Nephron (organoid): ENCODE data around the gene SMAD7.
A peak's percentile ranks its signal among the peaks of the same experiment; 100 is the strongest.
"Not testable (repeated sequence)": the region's sequence is repeated elsewhere in the genome, so short reads cannot be mapped to it uniquely, and the experiment has no call there.

Experiments
- H3K27ac Mint-ChIP-seq, 3 experiments: 2 replicates each; pipeline ENCODE4 v1.8.0; 2020; ENCODE audit warnings: mixed read lengths in 3 of 3, mild to moderate bottlenecking in 2 of 3, moderate library complexity in 1 of 3
- H3K27me3 Mint-ChIP-seq: 2 replicates; pipeline ENCODE4 v1.8.0; 2021; ENCODE audit warnings: low read depth, mild to moderate bottlenecking, moderate library complexity, mixed read lengths
- H3K36me3 Mint-ChIP-seq: 2 replicates; pipeline ENCODE4 v1.8.0; 2020; ENCODE audit warnings: low read depth, mixed read lengths
- H3K4me1 Mint-ChIP-seq: 2 replicates; pipeline ENCODE4 v1.8.0; 2020; ENCODE audit warnings: mixed read lengths
- H3K4me3 Mint-ChIP-seq, 3 experiments: 2 replicates each; pipeline ENCODE4 v1.8.0; 2020; ENCODE audit warnings: mild to moderate bottlenecking in 3 of 3, mixed read lengths in 3 of 3, moderate library complexity in 2 of 3
- H3K9me3 Mint-ChIP-seq: 2 replicates; pipeline ENCODE4 v1.8.0; 2020; ENCODE audit warnings: mixed read lengths
- CTCF ChIP-seq, 3 experiments: fragments of 200-600 bp; sonication (generic); IDR thresholded peaks; one replicate each; pipeline ENCODE4 v1.5.0; 2021; ENCODE audit warnings: antibody characterized with exemption in 3 of 3; ENCODE audit not compliant: unreplicated experiment in 3 of 3

SMAD7 gene

DNA sequence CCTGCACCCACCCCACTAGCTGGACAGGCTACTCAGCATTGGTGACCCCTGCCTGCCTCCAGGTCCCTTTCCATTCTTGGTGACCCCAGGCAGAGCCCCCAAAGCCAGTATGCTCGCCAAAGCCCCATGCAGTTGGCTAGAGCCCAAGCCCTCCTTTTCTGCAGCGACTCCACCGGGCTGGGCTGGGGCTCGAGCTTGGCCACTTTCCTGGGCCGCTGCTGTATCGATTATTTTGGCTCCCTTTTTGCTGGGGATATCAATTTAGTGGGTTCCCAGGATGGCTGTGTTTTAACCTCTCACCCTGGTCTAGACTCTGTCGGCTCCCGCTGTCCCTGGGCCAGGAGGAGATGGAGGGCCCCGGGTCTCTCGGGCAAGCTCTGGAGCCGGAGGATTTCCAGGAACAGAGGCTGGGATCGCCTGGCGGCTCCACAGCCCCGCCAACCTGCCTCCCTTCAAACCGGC lies 76.0 kb downstream of the SMAD7 start:
- TF ChIP-seq CTCF (IDR thresholded peaks at IDR 0.05; ENCODE audit: unreplicated experiment in 3 of 3), result no peak
- H3K4me1 Mint-ChIP-seq, result peaks cover 54% of the 10 kb centered on the region
- H3K9me3 Mint-ChIP-seq, result no peaks in the 10 kb centered on the region
- H3K36me3 Mint-ChIP-seq, result no peaks in the 10 kb centered on the region
- H3K27ac Mint-ChIP-seq, result peak overlapping the region; percentile 7 to 86 (median 86)
- no peak overlapping the region for H3K4me3 Mint-ChIP-seq
- peaks cover 9% of the 10 kb centered on the region for H3K27me3 Mint-ChIP-seq

GRCh38 chr18:48874233-48874632 lies 76.5 kb downstream of the SMAD7 start:
- H3K36me3 Mint-ChIP-seq, result no peaks in the 10 kb centered on the region
- no peak for TF ChIP-seq CTCF (IDR thresholded peaks at IDR 0.05; ENCODE audit: unreplicated experiment in 3 of 3)
- peaks cover 6% of the 10 kb centered on the region for H3K27me3 Mint-ChIP-seq
- no peaks in the 10 kb centered on the region for H3K9me3 Mint-ChIP-seq
- peaks cover 54% of the 10 kb centered on the region for H3K4me1 Mint-ChIP-seq
- H3K27ac Mint-ChIP-seq, result peak overlapping the region in 2 of 3 experiments; percentile 26 to 86
- no peak overlapping the region for H3K4me3 Mint-ChIP-seq

GRCh38 chr18:48872234-48873145 lies 78.3 kb downstream of the SMAD7 start:
- no peaks in the 10 kb centered on the region for H3K36me3 Mint-ChIP-seq
- H3K4me1 Mint-ChIP-seq, result peaks cover 57% of the 10 kb centered on the region
- no peaks in the 10 kb centered on the region for H3K9me3 Mint-ChIP-seq
- H3K4me3 Mint-ChIP-seq, result no peak overlapping the region
- H3K27ac Mint-ChIP-seq, result peak overlapping the region in 2 of 3 experiments; percentile 50 to 73
- peaks cover 6% of the 10 kb centered on the region for H3K27me3 Mint-ChIP-seq
- no peak for TF ChIP-seq CTCF (IDR thresholded peaks at IDR 0.05; ENCODE audit: unreplicated experiment in 3 of 3)

- peaks cover 6% of the 10 kb centered on the region for H3K27me3 Mint-ChIP-seq
- H3K9me3 Mint-ChIP-seq, result no peaks in the 10 kb centered on the region
- H3K27ac Mint-ChIP-seq, result no peak overlapping the region
- H3K4me1 Mint-ChIP-seq, result peaks cover 54% of the 10 kb centered on the region
- no peak for TF ChIP-seq CTCF (IDR thresholded peaks at IDR 0.05; ENCODE audit: unreplicated experiment in 3 of 3)
- H3K36me3 Mint-ChIP-seq, result no peaks in the 10 kb centered on the region
- no peak overlapping the region for H3K4me3 Mint-ChIP-seq
Measured at GRCh38 chr18:48871391-48872166, 79.2 kb downstream of the SMAD7 start.

GRCh38 chr18:48870926-48871325 lies 79.8 kb downstream of the SMAD7 start:
- H3K27me3 Mint-ChIP-seq, H3K27ac Mint-ChIP-seq, H3K9me3 Mint-ChIP-seq, H3K36me3 Mint-ChIP-seq, H3K4me3 Mint-ChIP-seq: not testable (repeated sequence)
- H3K4me1 Mint-ChIP-seq, result peaks cover 53% of the 10 kb centered on the region
